ENCODE results near the gene APOO. TPM values are rescaled to one million over a fixed set of nuclear protein-coding genes. Genes with fewer than 3 reads are reported as not detected.

Gene APOO
- total RNA-seq: 10 to 100 TPM; 28.3 to 33.1 TPM

DNA sequence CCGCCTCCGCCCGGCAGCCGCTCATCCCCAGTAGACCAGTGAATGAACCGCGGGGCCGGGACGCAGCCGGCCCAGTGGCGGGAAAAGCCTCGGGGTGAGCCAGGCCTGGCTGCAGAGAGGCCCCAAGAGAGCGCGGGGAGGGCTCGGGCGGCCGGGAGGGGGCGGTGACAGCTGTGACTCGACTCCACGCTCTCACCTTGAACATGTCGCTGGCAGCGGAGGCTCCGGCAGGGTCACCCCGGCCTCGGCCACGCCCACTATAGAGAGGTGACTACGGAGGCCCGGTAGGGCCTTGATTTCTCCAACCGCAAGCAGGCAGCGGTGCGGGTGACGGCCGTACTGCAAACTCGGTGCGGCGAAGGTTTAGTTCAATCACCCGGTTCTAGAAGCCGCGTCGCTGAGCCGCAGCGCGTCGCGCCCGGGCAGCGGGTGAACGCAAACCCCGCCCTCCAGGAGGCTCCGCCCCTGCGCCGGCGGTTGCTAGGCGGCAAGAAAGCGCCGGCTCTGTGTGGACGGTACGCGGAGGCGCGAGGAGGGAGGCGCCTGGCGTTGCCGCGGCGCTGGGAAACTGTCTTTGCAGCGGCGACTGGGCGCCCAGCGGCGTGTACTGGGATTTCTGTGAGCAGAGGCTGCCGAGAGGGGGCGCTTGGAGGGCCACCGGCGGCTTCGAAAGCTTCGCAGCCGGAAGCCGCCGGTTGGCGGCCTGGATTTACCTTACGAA is at the start of gene APOO, which contains the start of gene CXorf58:
TSS of gene APOO (minus strand) at position 441 of the 721 bp plus-strand sequence. CDS start at position 205, 236 bp downstream.
TSS of gene CXorf58 (plus strand) at position 509 of the 721 bp plus-strand sequence. CDS start 2,297 bp downstream, outside the sequence.
- peak within 1 kb of the TSS; percentile 88 for H3K27ac Mint-ChIP-seq
- H3K9me3 Mint-ChIP-seq (ENCODE audit: insufficient read depth): no peaks in the 10 kb centered on the region

DNA sequence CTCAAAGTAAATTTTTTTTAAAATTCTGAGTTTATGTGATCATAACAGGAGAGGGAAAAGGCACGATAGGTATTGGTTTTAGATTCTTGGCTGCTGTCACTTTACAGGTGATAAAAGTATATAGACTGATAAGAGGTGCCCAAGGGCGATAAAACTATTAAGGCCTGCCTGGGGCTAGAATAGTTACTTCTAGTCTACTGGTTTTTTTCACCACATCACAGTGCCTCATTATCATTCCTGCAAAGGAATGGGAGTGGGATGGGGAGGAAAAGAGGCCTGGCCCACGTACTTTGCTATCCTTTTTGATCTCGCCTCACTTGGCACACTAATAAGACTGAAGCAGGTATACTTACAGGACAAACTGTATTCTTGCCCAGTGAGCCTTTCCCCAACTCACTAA is 46.7 kb upstream of the APOO start:
- Mint-ChIP-seq H3K4me3 (no peak overlapping the region), H3K9me3 (ENCODE audit: insufficient read depth) (no peaks in the 10 kb centered on the region), H3K4me1 (ENCODE audit: low read depth) (peaks cover 24% of the 10 kb centered on the region), H3K27ac (peak overlapping the region; percentile 94), H3K27me3 (ENCODE audit: low read depth) (no peaks in the 10 kb centered on the region), H3K36me3 (ENCODE audit: low read depth) (peaks cover 3% of the 10 kb centered on the region)
- ATAC-seq (no peak), DNase-seq (no peak)
- POLR2A ChIA-PET: no interaction called here
- CTCF ChIA-PET: interaction anchor here (1.3 kb wide), 1 partner anchor 46 kb away, joined by 5 read pairs; the partner anchor contains the start of genes APOO and CXorf58

More for the DNA sequence above, at the start of gene APOO, which contains the start of gene CXorf58:
- H3K27me3 Mint-ChIP-seq (ENCODE audit: low read depth): no peaks in the 10 kb centered on the region
- CTCF ChIA-PET: interaction anchor here (1.1 to 5.3 kb wide), 13 partner anchors 24 to 164 kb away, joined by 3 to 59 read pairs (median 4); partner anchors contain the start of genes ACOT9, EIF2S3 and SAT1
- POLR2A ChIA-PET: interaction anchor here (0.7 to 2.9 kb wide), 6 partner anchors 45 to 147 kb away, joined by 4 to 20 read pairs (median 7); partner anchors contain the start of genes EIF2S3, KLHL15 and SAT1
- H3K4me1 Mint-ChIP-seq (ENCODE audit: low read depth): peaks cover 19% of the 10 kb centered on the region
- peak; percentile 97 for ATAC-seq
- H3K36me3 Mint-ChIP-seq (ENCODE audit: low read depth): peaks cover 3% of the 10 kb centered on the region
- DNase-seq: peak; percentile 92
- H3K4me3 Mint-ChIP-seq: peak within 1 kb of the TSS; percentile 75

DNA sequence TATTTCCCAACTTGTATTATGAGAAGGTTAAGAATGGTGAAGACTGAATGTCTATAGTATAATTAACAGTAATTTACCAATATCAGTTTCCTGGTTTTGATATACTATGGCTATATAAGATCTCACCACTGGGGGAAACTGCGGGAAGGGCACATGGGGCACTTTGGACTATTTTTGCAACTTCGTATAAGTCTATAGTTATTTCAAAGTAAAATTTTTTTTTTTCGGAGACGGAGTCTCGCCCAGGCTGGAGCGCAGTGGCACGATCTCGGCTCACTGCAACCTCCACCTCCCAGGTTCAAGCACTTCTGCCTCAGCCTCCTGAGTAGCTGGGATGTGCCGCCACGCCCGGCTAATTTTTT is 46.2 kb upstream of the APOO start:
- Mint-ChIP-seq H3K36me3 (ENCODE audit: low read depth) (peaks cover 3% of the 10 kb centered on the region), H3K9me3 (ENCODE audit: insufficient read depth) (no peaks in the 10 kb centered on the region), H3K27me3 (ENCODE audit: low read depth) (no peaks in the 10 kb centered on the region), H3K27ac (peak overlapping the region; percentile 94), H3K4me1 (ENCODE audit: low read depth) (peaks cover 22% of the 10 kb centered on the region), H3K4me3 (peak overlapping the region; percentile 81)
- ATAC-seq (peak; percentile 16), DNase-seq (peak; percentile 30)
- ChIA-PET POLR2A (interaction anchor here (1.6 kb wide), 1 partner anchor 100 kb away, joined by 8 read pairs; the partner anchor contains the start of gene EIF2S3), CTCF (interaction anchor here (1.5 to 1.9 kb wide), 2 partner anchors 52 to 100 kb away, joined by 6 to 7 read pairs; no protein-coding TSS in a partner anchor)

DNA sequence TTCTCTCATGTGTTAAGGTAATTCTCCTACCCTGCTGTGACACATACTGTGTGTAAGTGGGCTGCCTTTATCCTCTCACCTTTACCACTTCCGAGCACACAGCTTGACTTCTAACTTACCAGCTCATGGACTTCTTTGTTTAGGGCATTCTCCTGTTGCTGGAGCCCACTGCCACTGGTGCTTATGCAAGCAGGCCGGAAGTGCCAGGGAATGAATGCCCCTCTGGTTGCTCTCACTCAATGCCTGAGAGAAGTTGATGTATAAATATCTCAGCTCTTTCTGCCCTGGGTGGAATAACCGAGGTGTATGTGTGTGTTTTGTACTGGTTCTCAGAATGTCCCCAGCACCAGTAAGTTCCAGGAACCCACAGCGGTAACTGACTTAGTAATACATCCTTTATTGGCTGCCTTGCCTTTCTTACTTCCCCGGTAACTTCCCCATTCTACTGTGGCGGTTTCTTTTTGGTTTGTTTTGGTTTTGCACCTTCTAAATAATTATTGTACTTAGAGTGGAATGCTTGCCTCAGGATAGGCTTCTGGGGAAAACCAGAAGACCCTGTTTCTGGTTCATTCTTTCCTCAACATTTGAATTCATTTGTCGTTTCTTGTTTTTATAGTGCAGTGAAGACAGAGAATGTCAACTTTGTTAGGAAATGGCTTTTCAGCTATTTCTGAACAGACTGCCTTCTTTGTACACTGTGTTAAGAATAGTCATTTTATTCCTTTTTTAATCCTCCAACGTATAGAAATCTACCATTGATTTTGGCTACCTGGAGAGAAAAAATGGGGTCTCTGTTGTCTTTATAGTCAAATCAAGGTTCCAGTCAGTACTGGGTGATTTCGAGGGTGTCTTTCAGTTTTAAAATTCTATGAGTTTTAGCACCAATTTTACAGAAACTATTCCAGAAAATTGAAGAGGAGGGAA is 45.5 kb upstream of the APOO start:
- ChIA-PET CTCF (interaction anchor here (0.7 to 1.9 kb wide), 7 partner anchors 40 to 171 kb away, joined by 3 to 7 read pairs (median 4); partner anchors contain the start of genes KLHL15 and SAT1), POLR2A (interaction anchor here (0.6 to 1.6 kb wide), 8 partner anchors 29 to 170 kb away, joined by 3 to 10 read pairs (median 4); partner anchors contain the start of genes APOO, CXorf58, EIF2S3 and KLHL15)
- peaks cover 4% of the 10 kb centered on the region for H3K36me3 Mint-ChIP-seq (ENCODE audit: low read depth)
- peak; percentile 93 for ATAC-seq
- H3K27me3 Mint-ChIP-seq (ENCODE audit: low read depth): no peaks in the 10 kb centered on the region
- DNase-seq: peak; percentile 69
- peaks cover 22% of the 10 kb centered on the region for H3K4me1 Mint-ChIP-seq (ENCODE audit: low read depth)
- no peaks in the 10 kb centered on the region for H3K9me3 Mint-ChIP-seq (ENCODE audit: insufficient read depth)
- H3K4me3 Mint-ChIP-seq: peak overlapping the region; percentile 81
- peak overlapping the region; percentile 94 for H3K27ac Mint-ChIP-seq

DNA sequence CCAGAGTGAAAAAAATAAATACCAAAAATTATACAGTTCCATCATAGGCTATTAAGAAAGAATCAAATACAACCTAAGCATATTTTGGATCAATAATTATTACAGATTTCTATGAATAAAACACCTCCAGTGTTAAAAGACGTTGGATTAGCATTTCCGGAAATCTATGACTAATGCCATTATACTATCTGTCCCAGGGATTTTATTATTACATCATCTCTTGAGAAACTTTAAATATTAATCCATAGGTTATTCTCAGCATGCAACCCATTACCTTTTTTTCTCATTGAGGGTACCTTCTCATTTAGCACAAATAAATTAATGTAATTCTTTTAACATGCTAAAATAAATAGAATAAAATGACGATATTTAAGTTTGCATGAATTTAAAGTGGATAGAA is 44.7 kb upstream of the APOO start:
- POLR2A ChIA-PET: interaction anchor here (0.6 to 1.6 kb wide), 8 partner anchors 28 to 169 kb away, joined by 3 to 10 read pairs (median 4); partner anchors contain the start of genes APOO, CXorf58, EIF2S3 and KLHL15
- Mint-ChIP-seq H3K4me3 (peak overlapping the region; percentile 81), H3K4me1 (ENCODE audit: low read depth) (peaks cover 22% of the 10 kb centered on the region), H3K36me3 (ENCODE audit: low read depth) (peaks cover 5% of the 10 kb centered on the region), H3K27me3 (ENCODE audit: low read depth) (no peaks in the 10 kb centered on the region), H3K9me3 (ENCODE audit: insufficient read depth) (no peaks in the 10 kb centered on the region), H3K27ac (peak overlapping the region; percentile 34)
- CTCF ChIA-PET: interaction anchor here (0.7 to 1.9 kb wide), 9 partner anchors 11 to 170 kb away, joined by 3 to 7 read pairs (median 3); partner anchors contain the start of genes KLHL15 and SAT1
- no peak for ATAC-seq
- DNase-seq: no peak

DNA sequence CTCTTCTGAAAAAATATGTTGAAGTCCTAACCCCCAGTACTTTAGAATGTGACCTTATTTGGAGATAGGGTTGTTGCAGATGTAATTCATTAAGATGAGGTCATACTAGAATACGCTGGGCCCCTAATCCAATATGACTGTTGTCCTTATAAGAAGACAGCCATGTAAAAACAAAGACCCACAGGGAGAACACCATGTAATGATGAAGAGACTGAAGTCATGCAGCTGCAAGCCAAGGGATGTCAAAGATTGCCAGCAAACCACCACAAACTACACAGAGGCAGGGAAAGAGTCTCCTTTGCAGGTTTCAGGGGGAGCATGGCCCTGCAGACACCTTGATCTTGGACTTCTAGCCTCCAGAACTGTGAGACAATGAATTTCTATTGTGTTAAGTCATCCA is 37.5 kb upstream of the APOO start:
- no peak for DNase-seq
- H3K4me3 Mint-ChIP-seq: no peak overlapping the region
- no peak for ATAC-seq
- peaks cover 6% of the 10 kb centered on the region for H3K4me1 Mint-ChIP-seq (ENCODE audit: low read depth)
- H3K9me3 Mint-ChIP-seq (ENCODE audit: insufficient read depth): no peaks in the 10 kb centered on the region
- H3K36me3 Mint-ChIP-seq (ENCODE audit: low read depth): peaks cover 16% of the 10 kb centered on the region
- ChIA-PET CTCF (interaction anchor here (1.6 kb wide), 1 partner anchor 11 kb away, joined by 4 read pairs; no protein-coding TSS in a partner anchor), POLR2A (no interaction called here)
- no peaks in the 10 kb centered on the region for H3K27me3 Mint-ChIP-seq (ENCODE audit: low read depth)
- H3K27ac Mint-ChIP-seq: no peak overlapping the region

DNA sequence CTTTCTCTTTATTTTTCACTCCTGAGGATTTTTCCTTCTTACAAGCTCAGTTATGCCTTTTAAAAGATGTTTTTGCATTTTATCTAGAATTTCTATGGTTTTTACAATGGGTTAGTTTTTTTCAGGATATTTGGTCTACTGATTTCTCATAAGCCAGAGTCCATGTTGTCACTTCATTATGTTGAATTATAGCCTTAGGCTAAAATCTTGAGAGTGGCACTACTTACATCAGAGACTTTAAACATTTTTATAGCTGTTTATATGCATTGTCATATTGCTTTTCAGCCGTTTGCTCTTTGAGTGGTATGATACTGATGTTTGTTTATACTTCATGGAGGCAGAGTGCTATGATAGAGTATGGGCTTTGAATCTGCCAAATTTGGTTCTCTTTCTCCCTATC is 36.5 kb upstream of the APOO start:
- DNase-seq: no peak
- ATAC-seq: no peak
- Mint-ChIP-seq H3K9me3 (ENCODE audit: insufficient read depth) (no peaks in the 10 kb centered on the region), H3K4me1 (ENCODE audit: low read depth) (peaks cover 3% of the 10 kb centered on the region), H3K36me3 (ENCODE audit: low read depth) (peaks cover 16% of the 10 kb centered on the region), H3K27me3 (ENCODE audit: low read depth) (no peaks in the 10 kb centered on the region), H3K4me3 (no peak overlapping the region), H3K27ac (no peak overlapping the region)
- CTCF ChIA-PET: interaction anchor here (1.6 kb wide), 1 partner anchor 10 kb away, joined by 4 read pairs; no protein-coding TSS in a partner anchor
- POLR2A ChIA-PET: no interaction called here

DNA sequence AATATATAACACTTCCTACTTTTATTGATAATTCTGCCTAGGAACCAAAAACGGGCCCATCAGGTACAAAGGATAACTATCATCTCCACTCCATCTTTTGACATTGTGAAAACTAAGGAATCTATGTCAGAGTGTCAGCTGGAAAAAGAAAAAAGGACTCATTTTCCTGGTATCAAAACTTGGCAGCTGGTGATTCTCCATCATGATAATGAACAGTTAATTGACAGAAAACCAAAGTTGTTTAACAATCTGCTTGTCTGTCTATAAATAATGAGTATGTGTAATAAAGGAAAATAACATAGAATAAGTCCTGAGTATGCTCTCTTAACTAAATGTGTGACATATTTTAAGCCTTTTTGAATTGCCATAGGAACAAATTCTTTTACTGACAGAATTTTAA is 31.5 kb upstream of the APOO start:
- no peaks in the 10 kb centered on the region for H3K27me3 Mint-ChIP-seq (ENCODE audit: low read depth)
- no peak for DNase-seq
- no peak overlapping the region for H3K4me3 Mint-ChIP-seq
- no peaks in the 10 kb centered on the region for H3K9me3 Mint-ChIP-seq (ENCODE audit: insufficient read depth)
- peaks cover 3% of the 10 kb centered on the region for H3K36me3 Mint-ChIP-seq (ENCODE audit: low read depth)
- ChIA-PET POLR2A (no interaction called here), CTCF (no interaction called here)
- H3K4me1 Mint-ChIP-seq (ENCODE audit: low read depth): no peaks in the 10 kb centered on the region
- H3K27ac Mint-ChIP-seq: no peak overlapping the region
- no peak for ATAC-seq

DNA sequence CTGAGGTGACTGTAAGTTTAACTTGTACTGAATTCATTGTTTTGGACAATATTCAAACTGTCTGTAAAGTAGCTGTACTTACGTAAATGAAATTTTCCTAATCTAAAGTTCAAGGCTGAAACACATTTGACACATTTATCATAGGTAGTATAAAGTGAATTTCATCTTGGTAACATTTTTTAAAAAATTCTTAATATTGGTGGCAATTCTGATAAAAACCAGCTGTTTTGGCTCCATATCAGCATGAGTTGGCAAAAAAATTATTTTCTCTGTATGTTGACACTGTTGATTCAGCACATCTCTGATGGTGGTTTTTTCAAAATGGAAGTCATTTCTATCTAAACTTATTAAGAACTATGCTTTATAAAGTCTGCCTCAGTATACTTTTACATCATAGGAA is 31.0 kb upstream of the APOO start:
- DNase-seq: no peak
- CTCF ChIA-PET: no interaction called here
- POLR2A ChIA-PET: interaction anchor here (1.2 kb wide), 1 partner anchor 156 kb away, joined by 3 read pairs; the partner anchor contains the start of gene SAT1
- peaks cover 3% of the 10 kb centered on the region for H3K36me3 Mint-ChIP-seq (ENCODE audit: low read depth)
- no peak for ATAC-seq
- no peak overlapping the region for H3K27ac Mint-ChIP-seq
- H3K27me3 Mint-ChIP-seq (ENCODE audit: low read depth): no peaks in the 10 kb centered on the region
- no peak overlapping the region for H3K4me3 Mint-ChIP-seq
- no peaks in the 10 kb centered on the region for H3K4me1 Mint-ChIP-seq (ENCODE audit: low read depth)
- H3K9me3 Mint-ChIP-seq (ENCODE audit: insufficient read depth): no peaks in the 10 kb centered on the region

DNA sequence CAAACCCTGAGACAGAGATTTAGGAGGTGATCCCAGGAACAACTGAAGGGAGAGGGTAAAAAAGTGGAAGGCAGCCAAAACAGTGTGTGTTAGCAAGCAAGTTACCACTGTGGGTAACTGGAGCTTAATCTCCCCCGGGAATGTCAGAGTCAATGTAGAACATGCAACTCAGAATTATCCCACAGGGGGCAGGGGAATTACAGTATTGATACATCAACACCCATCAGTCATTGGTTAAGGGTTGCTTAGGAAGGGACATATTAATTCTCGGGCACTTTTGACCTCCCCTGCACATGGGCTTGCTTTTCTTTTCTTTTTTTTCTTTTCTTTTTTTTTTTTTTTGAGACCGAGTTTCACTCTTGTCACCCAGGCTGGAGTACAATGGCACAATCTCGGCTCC is 29.4 kb upstream of the APOO start:
- ChIA-PET CTCF (interaction anchor here (1.2 kb wide), 1 partner anchor 15 kb away, joined by 3 read pairs; no protein-coding TSS in a partner anchor), POLR2A (no interaction called here)
- Mint-ChIP-seq H3K9me3 (ENCODE audit: insufficient read depth) (no peaks in the 10 kb centered on the region), H3K27ac (no peak overlapping the region), H3K4me1 (ENCODE audit: low read depth) (peaks cover 4% of the 10 kb centered on the region), H3K27me3 (ENCODE audit: low read depth) (no peaks in the 10 kb centered on the region), H3K4me3 (no peak overlapping the region), H3K36me3 (ENCODE audit: low read depth) (peaks cover 3% of the 10 kb centered on the region)
- DNase-seq (no peak), ATAC-seq (no peak)

DNA sequence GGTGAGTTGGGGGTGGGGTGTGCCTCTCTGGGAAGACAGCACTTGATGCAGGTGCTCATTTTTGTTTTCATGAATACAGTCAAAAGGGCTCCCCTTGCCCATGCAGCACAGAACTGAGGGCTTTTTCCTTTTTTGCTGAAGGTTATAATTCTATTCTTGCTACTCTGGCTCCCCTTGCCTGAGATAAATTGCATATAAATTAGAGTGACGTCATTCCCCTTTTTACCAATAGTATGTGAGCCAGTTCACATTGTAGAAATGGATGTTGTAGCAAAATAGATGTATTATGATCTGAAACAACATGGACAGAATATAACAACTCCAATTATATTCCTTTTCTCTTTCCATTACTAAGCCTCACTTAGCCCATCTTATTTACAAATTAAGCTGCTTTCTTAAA is 28.4 kb upstream of the APOO start:
- ChIA-PET CTCF (no interaction called here), POLR2A (no interaction called here)
- ATAC-seq (no peak), DNase-seq (no peak)
- Mint-ChIP-seq H3K4me1 (ENCODE audit: low read depth) (peaks cover 13% of the 10 kb centered on the region), H3K4me3 (no peak overlapping the region), H3K27me3 (ENCODE audit: low read depth) (no peaks in the 10 kb centered on the region), H3K36me3 (ENCODE audit: low read depth) (peaks cover 7% of the 10 kb centered on the region), H3K9me3 (ENCODE audit: insufficient read depth) (no peaks in the 10 kb centered on the region), H3K27ac (no peak overlapping the region)

Measured in activated CD8-positive, alpha-beta T cell treated with anti-CD3 and anti-CD28 coated beads, Interleukin-2, amount 10 ng/mL, durations not matched to agents 7 days and 5 days (primary cell).